GM19452 (cell line): ENCODE measurements around the gene SND1.

ENCODE experiments used
- ATAC-seq: cut with Tn5 transposase; IDR thresholded peaks from one replicate; pipeline ENCODE4 v1.9.1; 2021; ENCODE audit not compliant: unreplicated experiment

SND1 gene

GRCh38 chr7:127885222-127885772 lies 233.3 kb downstream of the SND1 start:
- ATAC-seq, result no peak

- ATAC-seq, result no peak
Observed at GRCh38 chr7:127885843-127886242, 233.8 kb downstream of the SND1 start.

- no peak for ATAC-seq
Observed at GRCh38 chr7:127886248-127886647, 234.3 kb downstream of the SND1 start.

- no peak for ATAC-seq
Observed at GRCh38 chr7:127887096-127887495, 235.1 kb downstream of the SND1 start.

GRCh38 chr7:127887631-127888030 lies 235.6 kb downstream of the SND1 start:
- ATAC-seq, result no peak

GRCh38 chr7:127888411-127888810 lies 236.4 kb downstream of the SND1 start:
- no peak for ATAC-seq

- ATAC-seq, result no peak
Observed at GRCh38 chr7:127888825-127889224, 236.8 kb downstream of the SND1 start.

GRCh38 chr7:127889677-127890076 lies 237.7 kb downstream of the SND1 start:
- no peak for ATAC-seq

GRCh38 chr7:127890726-127891125 lies 238.7 kb downstream of the SND1 start:
- ATAC-seq, result no peak

GRCh38 chr7:127891144-127891543 lies 239.2 kb downstream of the SND1 start:
- no peak for ATAC-seq

GRCh38 chr7:127891854-127892438 lies 240.0 kb downstream of the SND1 start:
- no peak for ATAC-seq

GRCh38 chr7:127892488-127893314 lies 240.7 kb downstream of the SND1 start:
- ATAC-seq, result no peak

GRCh38 chr7:127893547-127893946 lies 241.6 kb downstream of the SND1 start:
- no peak for ATAC-seq

- ATAC-seq, result no peak
Observed at GRCh38 chr7:127894588-127894987, 242.6 kb downstream of the SND1 start.

- no peak for ATAC-seq
Observed at GRCh38 chr7:127895360-127895759, 243.4 kb downstream of the SND1 start.

- ATAC-seq, result no peak
Observed at GRCh38 chr7:127895814-127896280, 243.9 kb downstream of the SND1 start.

GRCh38 chr7:127896659-127897058 lies 244.7 kb downstream of the SND1 start:
- ATAC-seq, result no peak

GRCh38 chr7:127897704-127898454 lies 245.9 kb downstream of the SND1 start:
- ATAC-seq, result no peak

GRCh38 chr7:127899411-127899810 lies 247.4 kb downstream of the SND1 start:
- no peak for ATAC-seq

- no peak for ATAC-seq
Observed at GRCh38 chr7:127900141-127900540, 248.1 kb downstream of the SND1 start.
